Neural cell (in vitro differentiated cells): Measurements from ENCODE around the gene LDLRAD4.
A peak's percentile ranks its signal among the peaks of the same experiment; 100 is the strongest.

Source experiments
- EP300 ChIP-seq: fragments of 450-650 bp; conservative IDR thresholded peaks from 2 replicates; pipeline ENCODE4 v1.6.1; 2014; ENCODE audit warnings: antibody characterized with exemption, mild to moderate bottlenecking, moderate library complexity; ENCODE audit not compliant: poor library complexity, severe bottlenecking
- EZH2 ChIP-seq: fragments of 200-600, 300-800 bp; shearing (Covaris generic), sonication (generic); IDR thresholded peaks from 2 replicates; pipeline ENCODE4 v1.6.1; 2014; ENCODE audit warnings: antibody characterized with exemption, low read length, borderline replicate concordance, mild to moderate bottlenecking; ENCODE audit not compliant: insufficient read depth, poor library complexity, severe bottlenecking
- MXI1 ChIP-seq: fragments of 450-650 bp; conservative IDR thresholded peaks from 2 replicates; pipeline ENCODE4 v1.6.1; 2014; ENCODE audit warnings: antibody characterized with exemption, mild to moderate bottlenecking; ENCODE audit not compliant: poor library complexity, severe bottlenecking
- POLR2AphosphoS5 ChIP-seq: IDR thresholded peaks from 2 replicates; pipeline ENCODE4 v1.6.1; 2012
- RAD21 ChIP-seq: fragments of 450-650 bp; conservative IDR thresholded peaks from 2 replicates; pipeline ENCODE4 v1.6.1; 2014; ENCODE audit warnings: antibody characterized with exemption, mild to moderate bottlenecking, moderate library complexity
- SMC3 ChIP-seq: fragments of 450-650 bp; conservative IDR thresholded peaks from 2 replicates; pipeline ENCODE4 v1.6.1; 2014; ENCODE audit warnings: antibody characterized with exemption, mild to moderate bottlenecking, moderate library complexity; ENCODE audit not compliant: poor library complexity
- TF ChIP-seq, protein P1 (sequence below): fragments of 450-650 bp; IDR thresholded peaks from 2 replicates; pipeline ENCODE4 v1.5.1; 2014; ENCODE audit warnings: antibody characterized with exemption, mild to moderate bottlenecking, moderate library complexity; ENCODE audit not compliant: poor library complexity, severe bottlenecking
- TF ChIP-seq, protein P2 (sequence below): IDR thresholded peaks from 2 replicates; pipeline ENCODE4 v1.6.1; 2012; ENCODE audit warnings: borderline replicate concordance

DNA sequence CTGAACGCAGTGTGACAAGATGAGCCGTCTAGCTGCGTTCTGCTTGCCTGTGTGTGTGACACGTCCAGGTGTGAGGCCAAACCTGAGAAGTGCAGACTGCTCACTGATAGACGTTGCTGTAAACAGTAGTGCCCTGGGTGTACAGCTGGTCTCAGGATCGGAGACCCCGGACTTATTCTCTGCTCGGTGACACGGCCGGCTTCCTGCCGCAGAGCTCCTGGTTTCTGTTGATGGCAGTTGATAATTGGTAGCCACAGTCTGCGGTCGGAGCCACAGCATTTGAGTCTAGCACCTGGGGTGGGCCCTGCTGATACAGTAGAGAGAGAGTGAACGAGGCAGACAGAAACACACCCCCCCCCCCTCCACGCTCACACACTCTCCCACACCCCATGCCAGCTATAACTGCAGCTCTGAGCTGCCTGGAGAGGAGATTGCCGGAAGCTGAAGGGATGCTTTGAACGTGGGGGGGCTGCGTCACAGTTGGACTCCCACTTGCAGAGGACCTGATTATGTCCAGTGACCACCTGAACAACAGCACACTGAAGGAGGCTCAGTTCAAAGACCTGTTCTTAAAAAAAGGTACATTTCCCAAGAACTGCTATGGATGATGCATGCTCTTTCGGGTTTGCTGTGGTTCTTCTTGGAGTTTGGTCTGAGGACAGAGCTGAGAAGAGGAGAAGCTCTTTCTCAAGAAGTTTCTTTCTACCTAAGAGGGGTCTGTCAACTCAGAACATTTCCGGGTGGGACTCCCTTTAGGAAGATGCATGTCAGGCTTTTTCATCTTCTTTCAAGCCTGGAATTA is 393.8 kb downstream of the LDLRAD4 start:
- TF ChIP-seq, protein P1, sequence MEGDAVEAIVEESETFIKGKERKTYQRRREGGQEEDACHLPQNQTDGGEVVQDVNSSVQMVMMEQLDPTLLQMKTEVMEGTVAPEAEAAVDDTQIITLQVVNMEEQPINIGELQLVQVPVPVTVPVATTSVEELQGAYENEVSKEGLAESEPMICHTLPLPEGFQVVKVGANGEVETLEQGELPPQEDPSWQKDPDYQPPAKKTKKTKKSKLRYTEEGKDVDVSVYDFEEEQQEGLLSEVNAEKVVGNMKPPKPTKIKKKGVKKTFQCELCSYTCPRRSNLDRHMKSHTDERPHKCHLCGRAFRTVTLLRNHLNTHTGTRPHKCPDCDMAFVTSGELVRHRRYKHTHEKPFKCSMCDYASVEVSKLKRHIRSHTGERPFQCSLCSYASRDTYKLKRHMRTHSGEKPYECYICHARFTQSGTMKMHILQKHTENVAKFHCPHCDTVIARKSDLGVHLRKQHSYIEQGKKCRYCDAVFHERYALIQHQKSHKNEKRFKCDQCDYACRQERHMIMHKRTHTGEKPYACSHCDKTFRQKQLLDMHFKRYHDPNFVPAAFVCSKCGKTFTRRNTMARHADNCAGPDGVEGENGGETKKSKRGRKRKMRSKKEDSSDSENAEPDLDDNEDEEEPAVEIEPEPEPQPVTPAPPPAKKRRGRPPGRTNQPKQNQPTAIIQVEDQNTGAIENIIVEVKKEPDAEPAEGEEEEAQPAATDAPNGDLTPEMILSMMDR, result no peak
- TF ChIP-seq SMC3 (no peak), EP300 (peak; percentile 16), POLR2AphosphoS5 (no peak), MXI1 (no peak), EZH2 (no peak), RAD21 (no peak)
- TF ChIP-seq, protein P2, sequence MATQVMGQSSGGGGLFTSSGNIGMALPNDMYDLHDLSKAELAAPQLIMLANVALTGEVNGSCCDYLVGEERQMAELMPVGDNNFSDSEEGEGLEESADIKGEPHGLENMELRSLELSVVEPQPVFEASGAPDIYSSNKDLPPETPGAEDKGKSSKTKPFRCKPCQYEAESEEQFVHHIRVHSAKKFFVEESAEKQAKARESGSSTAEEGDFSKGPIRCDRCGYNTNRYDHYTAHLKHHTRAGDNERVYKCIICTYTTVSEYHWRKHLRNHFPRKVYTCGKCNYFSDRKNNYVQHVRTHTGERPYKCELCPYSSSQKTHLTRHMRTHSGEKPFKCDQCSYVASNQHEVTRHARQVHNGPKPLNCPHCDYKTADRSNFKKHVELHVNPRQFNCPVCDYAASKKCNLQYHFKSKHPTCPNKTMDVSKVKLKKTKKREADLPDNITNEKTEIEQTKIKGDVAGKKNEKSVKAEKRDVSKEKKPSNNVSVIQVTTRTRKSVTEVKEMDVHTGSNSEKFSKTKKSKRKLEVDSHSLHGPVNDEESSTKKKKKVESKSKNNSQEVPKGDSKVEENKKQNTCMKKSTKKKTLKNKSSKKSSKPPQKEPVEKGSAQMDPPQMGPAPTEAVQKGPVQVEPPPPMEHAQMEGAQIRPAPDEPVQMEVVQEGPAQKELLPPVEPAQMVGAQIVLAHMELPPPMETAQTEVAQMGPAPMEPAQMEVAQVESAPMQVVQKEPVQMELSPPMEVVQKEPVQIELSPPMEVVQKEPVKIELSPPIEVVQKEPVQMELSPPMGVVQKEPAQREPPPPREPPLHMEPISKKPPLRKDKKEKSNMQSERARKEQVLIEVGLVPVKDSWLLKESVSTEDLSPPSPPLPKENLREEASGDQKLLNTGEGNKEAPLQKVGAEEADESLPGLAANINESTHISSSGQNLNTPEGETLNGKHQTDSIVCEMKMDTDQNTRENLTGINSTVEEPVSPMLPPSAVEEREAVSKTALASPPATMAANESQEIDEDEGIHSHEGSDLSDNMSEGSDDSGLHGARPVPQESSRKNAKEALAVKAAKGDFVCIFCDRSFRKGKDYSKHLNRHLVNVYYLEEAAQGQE, result no peak
